IMR-90 (cell line): ENCODE measurements around the gene SSNA1. TPM values are rescaled to one million over a fixed set of nuclear protein-coding genes. Genes with fewer than 3 reads are reported as not detected.

Experiments used
- ATAC-seq: fragments of 200-7000 bp; cut with Tn5 transposase; 2 replicates; pipeline ENCODE4 v1.9.1; 2020; ENCODE audit warnings: low read depth, mild to moderate bottlenecking, moderate library complexity
- BruUV-seq: library from RNA; stranded (reverse); fragments of 400-500 nt; replicated peaks from 2 replicates; lab custom pipeline; 2021; lab: Mats Ljungman, UMichigan
- CTCF ChIA-PET: fragments of 300-600 bp; formaldehyde crosslinking; extraction: SDS; loops from one replicate; lab custom pipeline; 2021; ENCODE audit warnings: antibody characterized with exemption; lab: Yijun Ruan, JAX
- POLR2A ChIA-PET: fragments of 300-600 bp; sonication (Branson Sonifier 250); formaldehyde crosslinking; loops from one replicate; lab custom pipeline; 2022; ENCODE audit warnings: antibody characterized with exemption; ENCODE audit not compliant: unreplicated experiment; lab: Charles Lee
- DNase-seq: peaks from one replicate; pipeline ENCODE4 v3.0.0; 2013
- H2AFZ ChIP-seq: replicated peaks from 2 replicates; pipeline ENCODE3; 2013; ENCODE audit warnings: low read length, mild to moderate bottlenecking; ENCODE audit not compliant: poor library complexity
- H2AK5ac ChIP-seq: 2 replicates; pipeline ENCODE4 v1.6.1; 2013; ENCODE audit warnings: low read depth, low read length, inconsistent platforms
- H2AK9ac ChIP-seq: replicated peaks from 2 replicates; pipeline ENCODE3; 2013; ENCODE audit warnings: mild to moderate bottlenecking, low read depth, low read length, moderate library complexity; ENCODE audit not compliant: poor library complexity
- H2BK120ac ChIP-seq: 2 replicates; pipeline ENCODE4 v1.6.1; 2013; ENCODE audit warnings: low read depth, low read length, inconsistent platforms
- H2BK15ac ChIP-seq: 3 replicates; pipeline ENCODE4 v1.6.1; 2013; ENCODE audit warnings: low read depth, low read length, inconsistent platforms
- H2BK20ac ChIP-seq: 2 replicates; pipeline ENCODE4 v1.6.1; 2013; ENCODE audit warnings: low read depth, mild to moderate bottlenecking, inconsistent platforms, low read length, moderate library complexity
- H2BK5ac ChIP-seq: 2 replicates; pipeline ENCODE4 v1.6.1; 2013; ENCODE audit warnings: mild to moderate bottlenecking, low read depth, low read length, inconsistent platforms; ENCODE audit not compliant: poor library complexity, severe bottlenecking
- H3K14ac ChIP-seq: replicated peaks from 2 replicates; pipeline ENCODE4 v1.6.1; 2013; ENCODE audit warnings: low read depth, low read length, inconsistent platforms
- H3K18ac ChIP-seq: 2 replicates; pipeline ENCODE4 v1.6.1; 2013; ENCODE audit warnings: low read depth, low read length, control low read depth
- H3K23ac ChIP-seq: 2 replicates; pipeline ENCODE4 v1.6.1; 2013; ENCODE audit warnings: low read depth, low read length, inconsistent platforms
- H3K27ac ChIP-seq: 2 replicates; pipeline ENCODE4 v1.5.1; 2013; ENCODE audit warnings: mild to moderate bottlenecking, control low read depth, low read length; ENCODE audit not compliant: insufficient read depth
- H3K27me3 ChIP-seq: 2 replicates; pipeline ENCODE4 v1.6.1; 2013; ENCODE audit warnings: low read length; ENCODE audit not compliant: control insufficient read depth, insufficient read depth
- H3K36me3 ChIP-seq: 2 replicates; pipeline ENCODE4 v1.6.1; 2013; ENCODE audit warnings: low read length, mixed read lengths; ENCODE audit not compliant: control insufficient read depth, insufficient read depth
- H3K4ac ChIP-seq: 2 replicates; pipeline ENCODE4 v1.6.1; 2013; ENCODE audit warnings: low read depth, low read length, inconsistent platforms
- H3K4me1 ChIP-seq: 2 replicates; pipeline ENCODE4 v1.6.1; 2013; ENCODE audit warnings: low read length, mixed read lengths; ENCODE audit not compliant: control insufficient read depth, insufficient read depth
- H3K4me2 ChIP-seq: 2 replicates; pipeline ENCODE4 v1.6.1; 2013; ENCODE audit warnings: low read depth, mild to moderate bottlenecking, control low read depth, low read length, moderate library complexity
- H3K4me3 ChIP-seq: 2 replicates; pipeline ENCODE4 v1.5.1; 2013; ENCODE audit warnings: low read depth, mild to moderate bottlenecking, control low read depth, low read length, moderate library complexity; ENCODE audit not compliant: insufficient read depth
- H3K56ac ChIP-seq: 2 replicates; pipeline ENCODE4 v1.6.1; 2013; ENCODE audit warnings: low read length, inconsistent platforms; ENCODE audit not compliant: insufficient read depth; ENCODE audit errors: extremely low read depth
- H3K79me1 ChIP-seq, 2 experiments: 2 replicates each; pipeline ENCODE4 v1.6.1; 2013; ENCODE audit warnings: low read length in 2 of 2, inconsistent platforms in 1 of 2, low read depth in 1 of 2
- H3K9ac ChIP-seq: 2 replicates; pipeline ENCODE4 v1.6.1; 2013; ENCODE audit warnings: low read depth, low read length, control low read depth
- H3K9me1 ChIP-seq: 2 replicates; pipeline ENCODE4 v1.6.1; 2013; ENCODE audit warnings: low read length, inconsistent platforms; ENCODE audit not compliant: insufficient read depth
- H3K9me3 ChIP-seq: 2 replicates; pipeline ENCODE4 v1.6.1; 2013; ENCODE audit warnings: low read length; ENCODE audit not compliant: control insufficient read depth, insufficient read depth
- H4K20me1 ChIP-seq: 2 replicates; pipeline ENCODE4 v1.6.1; 2013; ENCODE audit warnings: low read length, inconsistent platforms; ENCODE audit not compliant: insufficient read depth
- H4K5ac ChIP-seq: 2 replicates; pipeline ENCODE4 v1.6.1; 2013; ENCODE audit warnings: mild to moderate bottlenecking, low read depth, low read length, control low read depth
- H4K8ac ChIP-seq, 2 experiments: 2 replicates each; pipeline ENCODE4 v1.6.1; 2013; ENCODE audit warnings: low read depth in 2 of 2, low read length in 2 of 2, control low read depth in 1 of 2, inconsistent platforms in 1 of 2
- H4K91ac ChIP-seq: 2 replicates; pipeline ENCODE4 v1.6.1; 2013; ENCODE audit warnings: low read depth, low read length, inconsistent platforms; ENCODE audit not compliant: insufficient read depth
- CEBPB ChIP-seq: IDR thresholded peaks from 2 replicates; pipeline ENCODE4 v1.6.1; 2012; ENCODE audit warnings: low read depth, low read length, improper control_type of control experiment
- CTCF ChIP-seq: conservative IDR thresholded peaks from 2 replicates; pipeline ENCODE4 v1.5.1; 2012; ENCODE audit warnings: mild to moderate bottlenecking, low read depth, low read length, improper control_type of control experiment
- SMC3 ChIP-seq: fragments of 150-350 bp; IDR thresholded peaks from 2 replicates; pipeline ENCODE4 v1.6.1; 2016; ENCODE audit warnings: low read depth, mild to moderate bottlenecking, antibody characterized with exemption, low read length, moderate library complexity
- WGBS, 2 experiments: methylation state at CpG; one replicate each; pipeline versions ENCODE4 v1.1.5 to v1.1.7; 2013; ENCODE audit warnings: missing lambda C conversion rate in 2 of 2; ENCODE audit not compliant: insufficient read length in 1 of 2; ENCODE audit errors: extremely low coverage in 2 of 2; 5-methylcytosine and 5-hydroxymethylcytosine counted together
- dilution Hi-C: fragments of 300-500 bp; cut with HindIII; formaldehyde crosslinking; loops from one replicate; pipeline ENCODE4 v1.14.3; 2018; ENCODE audit warnings: low sequenced_read_pairs; ENCODE audit not compliant: unreplicated experiment
- in situ Hi-C: fragments of 300-500 bp; cut with MboI; formaldehyde crosslinking; loops from 3 replicates; pipeline ENCODE4 v1.14.3; 2019; ENCODE audit warnings: low sequenced_read_pairs, inconsistent platforms, mixed read lengths
- intact Hi-C: fragments of 100-400 bp; cut with micrococcal nuclease; formaldehyde crosslinking; loops from 2 replicates; pipeline ENCODE4 v1.10.0; 2022
- polyA plus RNA-seq, 3 experiments: library from polyadenylated mRNA; depleted of rRNA; stranded (reverse); fragments of >200 nt; gene quantifications; 2 replicates each; pipeline ENCODE4 v1.2.3, GENCODE V29; 2012; ENCODE audit warnings: low replicate concordance in 1 of 3
- total RNA-seq: library from RNA; depleted of rRNA; stranded (reverse); fragments of >200 nt; gene quantifications from 2 replicates; pipeline ENCODE4 v1.2.3, GENCODE V29; 2012

The SSNA1 gene
- total and polyA plus RNA-seq, 2 of the 4 experiments (the other 2 are of a cell fraction) = 55.7 to 86.7 TPM

DNA sequence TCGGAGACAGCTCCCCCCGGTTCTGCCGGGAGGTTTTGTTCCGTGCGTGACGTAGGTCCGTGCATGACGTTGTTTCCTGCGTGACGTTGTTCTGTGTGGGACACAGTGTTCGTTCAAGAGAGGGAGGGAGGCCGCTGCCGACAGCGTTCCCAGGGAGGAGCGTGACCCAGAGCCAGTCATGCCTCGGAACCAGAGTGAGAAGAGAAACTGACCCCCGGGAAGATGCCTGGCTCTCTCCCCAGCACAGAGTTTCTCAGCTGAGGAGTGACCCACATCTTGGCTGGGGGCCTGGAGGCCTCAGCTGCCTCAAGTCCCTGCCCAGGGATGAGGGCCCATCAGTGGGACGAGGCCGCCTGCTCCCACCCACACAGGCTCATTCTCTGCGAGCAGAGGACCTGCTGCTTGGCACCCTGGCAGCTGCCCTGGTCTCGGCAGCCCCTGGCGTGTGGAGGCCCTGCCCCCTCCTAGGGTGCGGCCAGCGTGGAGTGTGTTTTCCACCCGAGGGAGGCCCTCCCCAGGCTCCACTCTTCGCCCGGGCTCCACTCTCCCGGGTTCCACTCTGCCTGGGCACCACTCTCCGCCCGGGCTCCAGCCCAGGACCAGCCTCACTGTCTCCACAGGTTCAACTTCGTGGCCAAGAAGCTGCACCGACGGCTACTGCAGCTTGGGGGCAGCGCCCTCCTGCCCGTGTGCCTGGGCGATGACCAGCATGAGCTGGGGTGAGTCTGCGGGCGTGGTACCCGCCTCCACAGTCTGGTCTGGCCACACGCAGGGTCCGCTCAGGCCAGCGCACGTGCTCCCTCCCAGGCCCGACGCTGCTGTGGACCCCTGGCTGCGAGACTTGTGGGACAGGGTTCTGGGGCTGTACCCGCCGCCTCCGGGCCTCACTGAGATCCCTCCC, 24.9 kb downstream of the SSNA1 start:
- H2BK20ac ChIP-seq = no peak overlapping the region
- H4K5ac ChIP-seq = no peak overlapping the region
- H3K36me3 ChIP-seq = peaks cover 21% of the 10 kb centered on the region
- H3K56ac ChIP-seq = no peak overlapping the region
- no peak overlapping the region for H2AFZ ChIP-seq
- H3K23ac ChIP-seq = no peak overlapping the region
- dilution Hi-C loops = no loop called here
- H2AK5ac ChIP-seq = no peak overlapping the region
- H3K9ac ChIP-seq = no peak overlapping the region
- H3K4me1 ChIP-seq = no peaks in the 10 kb centered on the region
- DNase-seq (no peak), ATAC-seq (no peak)
- intact Hi-C loops = no loop called here
- no peak overlapping the region for H2BK15ac ChIP-seq
- H3K4ac ChIP-seq = no peak overlapping the region
- no peak overlapping the region for H3K4me2 ChIP-seq
- H2BK120ac ChIP-seq = no peak overlapping the region
- TF ChIP-seq CTCF = peak; percentile 15; the same call in 1 of the 2 replicates
- TF ChIP-seq SMC3 = no peak
- TF ChIP-seq CEBPB = no peak
- ChIA-PET CTCF (no interaction called here), POLR2A (interaction anchor here (0.5 kb wide), 1 partner anchor 23 kb away, joined by 3 read pairs; no protein-coding TSS in a partner anchor)
- no peaks in the 10 kb centered on the region for H3K9me1 ChIP-seq
- peak overlapping the region; percentile 28 for H2AK9ac ChIP-seq
- H3K9me3 ChIP-seq = no peaks in the 10 kb centered on the region
- WGBS, 2 experiments = 93% methylated on average over 34 of the region's 49 CpGs; no CpG with 5 or more reads in 1 of the 2 experiments
- in situ Hi-C loops = no loop called here
- H3K27me3 ChIP-seq = no peaks in the 10 kb centered on the region
- no peak overlapping the region for H3K4me3 ChIP-seq
- H3K27ac ChIP-seq = no peak overlapping the region
- BruUV-seq = no TSS peak
- H3K14ac ChIP-seq = no peak overlapping the region
- H4K8ac ChIP-seq = no peak overlapping the region
- no peak overlapping the region for H4K91ac ChIP-seq
- H3K79me1 ChIP-seq = peaks cover 2 to 3% of the 10 kb centered on the region in 2 experiments; a peak in 2 of 4 replicates
- no peaks in the 10 kb centered on the region for H4K20me1 ChIP-seq
- H3K18ac ChIP-seq = no peak overlapping the region
- H2BK5ac ChIP-seq = no peak overlapping the region
